CD4-positive, alpha-beta T cell treated with Interferon alpha-2 for 1 hour (primary cell): Measurements from ENCODE around the gene RRN3.
"Not testable (repeated sequence)": the region's sequence is repeated elsewhere in the genome, so short reads cannot be mapped to it uniquely, and the experiment has no call there.

Source experiments
- DNase-seq, 2 donors: peaks; one replicate each; pipeline ENCODE4 v3.0.0-alpha.2; 2020 to 2022

RRN3 gene

DNA sequence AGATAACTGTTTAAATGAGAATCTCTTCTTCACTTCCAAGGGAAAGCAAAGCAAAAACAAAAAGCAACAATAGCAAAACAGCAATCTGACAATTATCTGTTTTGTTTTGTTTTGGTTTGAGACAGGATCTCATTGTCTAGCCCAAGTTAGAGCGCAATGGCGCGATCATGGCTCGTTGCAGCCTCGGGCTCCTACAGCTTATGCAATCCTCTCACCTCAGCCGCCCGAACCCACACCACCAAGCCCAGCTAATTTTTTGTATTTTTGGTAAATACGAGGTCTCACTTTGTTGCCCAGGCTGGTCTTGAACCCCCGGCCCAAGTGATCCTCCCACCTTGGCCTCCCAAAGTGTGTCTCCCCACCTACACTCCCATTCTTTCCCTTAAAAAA lies 2.5 kb upstream of the RRN3 start:
- not testable (repeated sequence) for DNase-seq

DNA sequence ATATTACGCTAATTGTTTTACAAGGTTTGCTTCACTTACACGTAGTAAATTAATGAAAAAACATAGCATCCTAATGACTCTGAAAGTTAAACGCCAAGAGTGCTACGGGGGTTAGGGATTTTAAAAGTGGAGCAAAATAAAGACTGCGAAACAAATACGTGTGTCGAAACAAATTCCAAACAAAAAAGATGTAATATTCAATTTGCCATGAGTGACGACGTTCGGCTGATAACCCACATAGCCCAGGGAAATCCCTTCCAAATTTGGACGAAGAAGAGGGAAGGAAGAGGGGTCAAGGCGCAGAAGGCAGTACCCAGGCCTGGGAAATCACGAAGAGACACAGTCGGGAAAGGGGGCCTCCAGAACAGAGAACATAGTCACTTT lies 509 bp downstream of the RRN3 start:
- DNase-seq: not testable (repeated sequence)

DNA sequence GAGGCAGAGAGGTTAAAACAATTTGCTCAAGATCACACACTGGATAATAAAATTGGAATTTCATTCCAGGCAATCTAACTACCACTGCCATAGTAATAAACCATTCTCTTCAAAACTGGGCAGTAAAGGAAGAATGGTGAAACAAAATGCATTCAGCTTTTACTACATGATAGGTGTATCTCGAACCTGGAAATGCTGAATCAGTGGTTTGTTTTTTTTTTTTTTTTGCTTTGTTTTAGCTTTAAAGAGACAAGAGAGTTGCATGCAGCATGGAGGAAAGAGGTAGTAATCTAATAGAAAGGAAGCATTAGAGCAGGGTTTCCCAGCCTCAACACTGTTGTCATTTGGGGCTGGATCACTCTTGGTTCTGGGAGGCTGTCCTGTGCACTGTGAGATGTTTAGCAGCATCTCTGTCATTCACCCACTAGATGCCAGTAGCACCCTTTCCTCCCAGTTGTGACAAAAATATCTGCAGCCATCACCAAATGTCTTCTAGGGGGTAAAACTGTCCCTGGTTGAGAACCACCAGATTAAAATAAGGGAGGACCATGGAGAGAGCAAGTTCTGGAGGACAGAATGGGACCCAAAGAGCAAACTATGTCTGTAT lies 3.3 kb downstream of the RRN3 start:
- DNase-seq: not testable (repeated sequence)

DNA sequence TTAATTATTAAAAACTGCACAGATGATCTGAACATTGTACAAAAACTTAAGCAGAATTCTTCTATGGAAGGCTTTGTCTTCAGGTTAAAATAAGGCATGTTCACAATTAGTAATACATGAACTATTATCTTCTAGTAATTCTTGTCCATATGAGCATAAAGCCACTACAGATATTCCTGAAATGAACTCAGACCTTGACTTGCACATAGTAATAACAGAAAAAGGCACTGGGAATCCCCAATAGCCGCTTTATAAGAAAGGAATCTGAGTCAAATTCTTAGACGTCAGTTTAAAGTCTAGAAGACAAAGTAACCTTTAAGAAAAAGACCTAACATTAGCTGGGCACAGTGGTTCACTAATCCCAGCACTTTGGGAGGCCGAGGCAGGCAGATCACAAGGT lies 11.3 kb downstream of the RRN3 start:
- DNase-seq: not testable (repeated sequence)

DNA sequence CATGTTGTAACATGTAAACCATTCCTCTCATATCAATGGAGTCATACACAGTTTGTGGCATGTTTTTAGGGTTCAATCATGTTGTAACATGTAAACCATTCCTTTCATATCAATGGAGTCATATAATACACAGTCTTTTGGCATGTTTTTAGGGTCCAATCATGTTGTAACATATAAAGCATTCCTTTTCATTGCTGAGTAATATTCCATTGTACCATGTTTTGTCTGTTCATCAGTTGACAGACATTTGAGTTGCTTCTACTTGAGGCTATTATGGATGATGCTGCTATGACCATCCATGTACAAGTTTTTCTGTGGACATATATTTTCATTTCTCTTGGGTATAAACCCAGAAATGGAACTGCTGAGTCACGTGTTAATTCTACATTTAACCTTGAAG lies 13.2 kb downstream of the RRN3 start:
- DNase-seq: not testable (repeated sequence)

DNA sequence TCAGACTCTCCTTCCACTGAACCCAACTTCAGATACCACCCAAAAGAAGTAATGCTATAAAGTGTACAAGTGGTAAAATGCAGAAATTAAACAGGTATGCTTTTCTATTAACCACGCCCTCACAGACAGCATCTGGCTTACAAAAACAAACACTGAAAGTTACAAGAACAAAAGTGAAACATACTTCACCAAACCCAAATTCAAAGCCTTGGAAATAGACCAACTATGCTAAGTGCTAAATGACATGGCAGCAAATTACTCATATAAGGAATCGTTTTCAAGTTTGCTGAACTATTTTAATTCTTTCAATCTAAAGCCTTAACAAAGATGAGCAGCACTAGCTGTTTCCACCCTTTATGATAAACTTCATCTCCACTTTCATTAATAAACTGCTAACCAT lies 17.9 kb downstream of the RRN3 start:
- not testable (repeated sequence) for DNase-seq

DNA sequence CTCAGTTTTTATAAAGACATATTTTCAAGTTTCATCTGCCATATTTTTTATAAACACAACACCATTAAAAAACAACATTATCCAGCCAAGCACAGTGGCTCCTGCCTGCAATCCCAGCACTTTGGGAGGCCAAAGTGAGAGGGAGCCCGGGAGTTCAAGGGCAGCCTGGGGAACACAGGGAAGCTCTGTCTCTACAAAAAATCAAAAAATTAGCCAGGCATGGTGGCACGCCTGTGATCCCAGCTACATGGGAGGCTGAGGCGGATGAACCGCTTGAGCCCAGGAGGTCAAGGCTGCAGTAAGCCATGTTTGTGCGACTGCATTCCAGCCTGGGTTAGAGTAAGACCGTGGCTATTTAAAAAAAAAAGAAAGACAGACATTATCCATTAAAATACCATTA lies 21.0 kb downstream of the RRN3 start:
- DNase-seq: no peak

DNA sequence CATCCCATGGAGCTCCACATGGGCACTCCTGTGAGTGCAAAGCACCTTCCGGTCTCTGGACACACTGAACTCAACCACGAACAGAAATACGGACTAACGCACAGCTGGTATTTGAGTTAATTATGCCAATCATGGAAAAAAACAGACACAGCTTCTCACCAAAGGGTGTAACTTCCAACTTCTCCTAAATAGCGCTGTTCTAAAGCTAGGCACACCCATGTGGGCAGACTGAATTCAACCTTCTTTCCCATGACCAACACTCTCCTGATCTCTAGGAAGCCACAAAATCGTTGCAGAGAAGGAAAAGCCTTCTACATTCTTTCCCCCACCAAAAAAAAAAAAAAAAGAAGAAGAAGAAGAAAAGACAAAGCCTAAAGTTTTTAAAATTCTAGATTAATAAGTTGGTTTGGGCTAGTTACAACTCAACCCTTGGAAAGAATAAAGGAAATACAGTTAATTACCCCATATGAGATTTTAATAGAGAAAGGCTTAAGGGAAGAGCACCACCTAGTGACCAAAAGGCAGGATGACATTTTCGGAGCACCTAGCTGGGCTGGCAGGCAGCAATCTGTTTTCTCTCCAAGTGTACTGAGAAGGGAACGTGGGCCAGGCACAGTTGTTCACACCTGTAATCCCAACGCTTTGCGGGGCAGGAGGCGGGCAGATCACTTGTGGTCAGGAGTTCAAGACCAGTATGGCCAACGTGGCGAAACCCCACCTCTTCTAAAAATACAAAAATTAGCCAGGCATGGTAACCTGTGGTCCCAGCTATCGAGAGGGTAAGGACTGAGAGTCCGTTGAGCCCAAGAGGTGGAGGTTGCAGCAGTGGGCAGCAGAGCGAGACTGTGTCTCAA lies 21.9 kb downstream of the RRN3 start:
- not testable (repeated sequence) for DNase-seq

DNA sequence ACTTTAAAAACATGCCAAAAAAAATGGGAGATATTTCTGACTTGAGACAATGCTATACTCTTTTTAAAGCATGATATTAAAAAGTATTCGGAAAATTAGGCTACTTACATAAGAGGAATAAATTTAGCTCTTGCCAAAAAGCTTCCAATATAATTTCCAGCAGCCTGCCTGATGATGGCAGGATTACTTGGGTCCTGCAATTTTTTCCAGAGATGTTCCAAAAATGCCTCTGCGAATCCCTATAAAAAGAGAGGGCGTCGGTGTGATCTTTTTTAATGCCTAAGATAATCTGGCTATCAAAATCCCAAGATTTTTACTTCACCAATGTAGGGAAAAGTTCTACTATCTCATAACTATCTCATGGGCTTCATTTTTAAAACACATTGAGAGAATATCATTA lies 23.1 kb downstream of the RRN3 start:
- DNase-seq: not testable (repeated sequence)

DNA sequence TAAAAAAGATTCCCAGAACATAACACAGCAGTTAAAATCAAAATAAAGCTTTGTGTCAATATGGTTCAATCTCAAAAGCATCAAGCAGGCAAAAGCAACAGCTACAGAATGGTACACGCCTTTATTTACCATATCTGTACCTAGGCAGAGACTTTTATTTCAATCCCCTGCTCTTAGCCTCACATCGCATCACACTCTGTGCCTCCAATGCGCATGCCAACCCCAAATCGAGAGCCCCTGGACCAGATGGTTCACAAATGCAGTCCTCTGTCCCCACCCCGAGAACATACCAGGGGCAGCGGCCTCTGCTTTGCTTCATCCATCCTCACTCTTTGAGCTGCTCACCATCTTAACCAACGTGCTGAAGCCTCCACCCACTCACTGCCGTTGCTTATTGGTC lies 27.4 kb downstream of the RRN3 start:
- not testable (repeated sequence) for DNase-seq

DNA sequence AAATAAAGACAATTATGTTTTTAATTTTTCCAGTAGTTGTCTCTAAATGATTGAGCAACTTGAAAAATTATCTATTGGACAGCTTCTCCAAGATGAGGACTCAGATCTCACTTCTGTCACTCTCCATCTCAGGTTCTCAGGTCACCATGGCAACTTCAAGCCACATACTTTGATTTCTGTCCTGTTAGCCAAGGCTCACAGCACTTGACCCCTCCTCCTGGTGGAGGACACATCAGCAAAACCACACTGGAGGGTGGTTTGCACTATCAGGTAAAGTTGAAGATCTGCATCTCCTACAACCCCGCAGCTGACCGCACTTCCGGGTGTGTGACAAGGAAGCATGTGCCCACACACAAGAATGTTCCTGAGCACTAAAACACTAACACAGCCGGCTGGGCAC lies 28.1 kb downstream of the RRN3 start:
- DNase-seq: not testable (repeated sequence)

DNA sequence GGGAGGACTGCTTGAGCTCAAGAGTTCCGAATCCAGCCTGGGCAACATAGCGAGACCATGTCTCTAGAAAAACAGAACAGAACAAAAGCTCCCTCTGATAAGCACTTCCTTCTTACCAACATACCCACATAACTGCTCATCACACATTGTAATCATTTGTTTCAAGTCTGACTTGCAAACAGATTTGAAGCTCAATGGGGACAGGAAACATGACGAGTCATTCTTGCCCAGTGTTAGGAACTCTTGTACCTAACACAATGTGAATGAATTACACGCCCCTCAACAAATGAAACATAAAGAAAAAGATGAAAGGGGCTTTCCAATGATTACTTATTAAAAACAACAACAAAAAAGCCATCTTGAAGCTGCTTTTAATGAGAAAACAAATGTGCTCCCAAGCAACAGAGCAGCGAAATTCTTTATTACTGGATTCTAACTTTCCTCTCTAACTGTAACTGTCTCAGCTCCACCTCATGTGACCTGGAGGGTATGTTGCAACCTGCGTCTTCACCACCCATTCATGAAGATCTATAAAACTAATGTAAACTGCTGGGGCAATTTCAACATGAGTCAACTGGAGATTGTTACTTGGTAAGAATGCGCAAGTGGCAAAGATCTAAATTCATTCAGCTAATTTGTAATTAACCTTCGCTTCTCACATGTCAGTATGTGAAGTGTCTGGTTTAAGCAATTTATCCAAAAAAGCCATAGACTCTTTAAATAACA lies 31.8 kb downstream of the RRN3 start:
- DNase-seq: not testable (repeated sequence)

DNA sequence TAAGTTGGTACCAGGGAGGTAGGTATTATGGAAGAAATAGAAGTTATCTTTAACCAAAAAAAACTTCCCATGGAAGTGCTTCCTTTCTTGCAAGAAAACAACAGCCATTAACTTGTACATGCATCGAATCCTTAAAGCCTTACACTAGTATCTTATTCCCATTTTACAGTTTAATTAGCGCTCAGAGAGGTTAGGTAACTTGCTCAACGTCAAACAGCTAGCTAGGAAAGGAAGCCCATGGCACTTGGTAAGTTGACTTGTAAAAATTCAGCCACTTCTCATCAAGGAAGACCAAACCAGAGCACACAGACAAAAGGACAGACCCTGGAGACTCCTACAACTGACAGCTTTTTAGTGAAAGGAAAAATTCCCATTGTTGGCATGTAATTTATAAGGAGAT lies 34.7 kb downstream of the RRN3 start:
- DNase-seq: no peak

DNA sequence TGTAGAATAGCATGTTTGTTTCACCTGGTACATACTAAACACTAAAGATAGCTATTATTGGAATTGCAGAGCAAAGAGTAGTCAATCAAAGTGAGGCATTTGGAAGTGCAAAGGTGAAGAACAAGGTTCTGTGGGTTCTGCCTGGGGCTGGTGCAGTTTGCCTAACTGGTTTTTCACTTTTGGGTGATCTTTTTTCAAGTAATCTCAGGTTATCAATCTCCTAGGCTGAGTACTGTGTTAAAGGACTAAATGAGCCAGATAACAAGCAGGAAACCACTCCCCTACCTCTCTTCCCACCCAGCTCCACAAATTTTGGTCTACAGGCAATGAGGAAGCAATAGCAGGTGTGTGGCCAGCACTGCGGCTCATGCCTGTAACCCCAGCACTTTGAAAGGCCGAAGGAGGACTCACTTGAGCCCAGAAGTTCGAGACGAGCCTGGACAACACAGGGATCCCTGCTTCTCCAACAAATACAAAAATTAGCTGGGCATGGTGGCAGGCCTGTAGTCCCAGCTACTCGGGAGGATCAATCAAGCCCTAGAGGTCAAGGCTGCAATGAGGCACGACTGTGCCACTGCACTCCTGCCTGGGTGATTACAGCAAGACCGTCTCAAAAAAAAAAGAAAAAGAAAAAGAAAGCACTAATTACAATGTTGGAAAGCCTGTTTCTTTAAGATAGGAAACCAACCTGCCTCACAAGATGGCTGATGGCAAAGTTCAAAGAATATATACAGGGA lies 36.2 kb downstream of the RRN3 start:
- DNase-seq: no peak

DNA sequence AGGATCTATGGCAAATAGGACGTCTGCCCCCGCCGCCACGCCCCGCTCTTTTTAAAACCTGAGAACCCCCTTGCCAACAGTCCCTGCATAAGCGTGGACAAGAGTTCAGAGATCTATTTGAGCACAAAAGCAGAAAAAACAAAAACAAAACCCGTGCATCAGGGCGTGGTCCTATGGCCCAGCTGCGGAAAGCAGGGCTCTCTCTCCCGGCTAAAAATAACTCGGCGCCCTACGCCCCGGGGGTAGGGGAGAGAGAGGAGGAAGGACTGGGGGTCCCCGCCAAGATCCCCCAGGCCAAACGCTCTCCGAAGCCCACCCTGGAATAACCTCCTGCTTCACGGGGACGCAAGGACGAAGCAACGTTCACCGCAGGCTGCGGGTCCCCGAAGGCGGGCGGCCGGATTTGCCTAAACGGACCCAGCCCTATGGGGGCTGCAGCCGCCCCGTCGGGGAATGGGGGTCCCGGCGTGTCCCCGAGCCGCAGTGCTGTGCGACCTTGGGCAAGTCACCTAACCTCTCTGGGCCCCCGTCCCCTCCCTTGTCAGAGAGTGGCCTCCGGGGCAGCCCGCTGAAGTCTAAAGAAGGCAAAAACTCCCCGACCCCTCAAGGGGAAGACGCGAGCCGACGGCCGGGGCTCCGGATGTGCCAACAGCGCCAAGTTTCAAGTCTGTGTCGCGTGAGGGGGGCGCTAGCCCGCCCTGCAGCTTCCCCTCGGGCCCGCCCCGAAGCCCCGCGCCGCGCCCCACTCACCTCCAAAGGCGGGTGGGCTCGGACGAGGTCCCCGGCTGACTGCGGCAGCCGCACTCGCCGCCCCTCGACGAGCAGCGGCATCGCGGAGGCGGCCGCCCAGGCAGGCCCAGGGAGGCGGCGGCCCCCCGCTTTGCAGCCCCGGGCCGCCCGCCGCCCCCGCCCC lies 38.7 kb downstream of the RRN3 start:
- DNase-seq: peak in 1 of 2 donors; percentile 73

DNA sequence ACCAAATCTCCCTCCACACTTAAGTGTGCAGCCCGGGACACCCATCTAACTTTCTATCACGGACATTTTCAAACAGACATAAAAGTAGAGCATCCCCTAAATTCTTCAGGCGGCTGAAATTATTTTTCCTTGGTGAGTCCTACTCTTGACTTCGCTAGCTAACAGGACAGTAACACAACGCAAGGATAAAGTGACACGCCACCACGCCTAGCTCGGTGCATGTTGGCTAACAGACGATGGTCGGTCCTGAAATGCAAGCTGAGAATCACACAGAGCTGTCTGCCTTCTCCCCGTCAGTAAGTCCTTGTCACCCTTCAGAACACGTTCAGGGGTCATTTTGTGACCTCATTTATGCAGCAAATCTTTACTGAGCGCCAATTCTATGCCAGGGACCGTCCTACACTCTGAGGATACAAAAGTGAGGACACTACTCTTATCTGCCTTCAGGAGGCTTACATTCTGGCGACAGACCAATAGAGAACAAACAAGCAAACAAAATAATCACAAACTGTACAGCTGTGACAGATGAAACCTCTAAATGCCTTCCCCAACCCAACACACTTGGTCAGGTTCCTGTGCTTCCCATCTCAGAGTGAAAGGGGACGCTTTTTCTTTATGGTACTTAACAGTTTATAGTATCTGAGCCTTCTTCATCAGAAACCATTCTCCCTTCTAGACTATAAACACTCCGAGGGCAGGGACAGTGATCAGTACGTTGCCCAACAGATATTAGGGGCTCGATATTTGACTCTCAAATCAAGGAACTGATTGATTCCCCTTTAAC lies 39.5 kb downstream of the RRN3 start:
- no peak for DNase-seq

DNA sequence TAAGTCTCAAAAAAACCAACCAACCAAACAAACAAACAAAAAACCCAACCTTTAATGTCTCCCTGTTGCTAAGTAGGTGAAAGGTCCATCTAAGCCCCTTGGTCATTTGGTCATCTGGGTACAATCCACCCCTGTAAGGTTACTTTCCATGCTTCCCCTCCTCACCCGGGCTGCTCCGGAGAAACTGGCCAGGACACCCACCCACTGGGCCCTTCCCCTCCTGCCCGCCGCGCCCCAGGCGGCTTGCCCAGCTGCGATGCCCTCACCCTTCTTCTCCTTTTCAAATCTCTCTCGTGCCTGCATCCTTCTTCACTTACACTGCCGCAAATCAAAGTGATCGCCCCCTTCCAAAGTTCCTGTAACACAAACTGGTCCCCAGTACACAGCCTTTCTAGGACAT lies 40.2 kb downstream of the RRN3 start:
- DNase-seq: no peak

DNA sequence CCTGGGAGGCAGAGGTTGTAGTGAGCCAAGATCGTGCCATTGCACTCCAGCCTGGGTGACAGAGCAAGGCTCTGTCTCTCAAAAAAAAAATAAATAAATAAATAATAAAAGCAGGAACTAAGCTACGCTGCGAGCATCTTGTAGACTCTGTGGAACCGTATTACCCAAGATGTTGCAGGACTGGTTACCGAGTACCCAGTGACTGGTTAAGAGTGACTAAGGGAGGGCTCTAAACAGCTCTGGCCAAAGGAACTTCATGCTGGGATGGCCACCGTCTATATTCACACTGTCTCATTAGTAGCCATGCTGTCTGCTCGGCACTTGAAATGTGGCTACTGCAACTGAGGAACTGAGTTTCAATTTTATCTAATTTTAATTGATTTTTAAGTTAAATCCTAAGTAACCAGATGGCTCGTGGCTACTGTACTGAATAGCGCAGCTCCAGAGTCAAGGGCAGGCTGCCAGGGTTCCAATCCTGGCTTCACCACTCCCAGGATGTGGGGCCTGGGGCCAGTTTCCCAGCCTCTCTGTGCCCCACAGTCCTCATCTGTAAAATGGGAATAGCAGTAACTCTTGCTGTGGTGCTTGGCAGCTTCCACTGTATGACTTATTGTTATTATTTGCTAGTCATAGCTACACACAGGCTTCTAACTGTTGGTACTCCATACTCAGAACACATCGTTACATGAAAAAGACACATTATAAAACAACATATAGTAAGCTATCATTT lies 41.2 kb downstream of the RRN3 start:
- peak in 1 of 2 donors; percentile 22 for DNase-seq

DNA sequence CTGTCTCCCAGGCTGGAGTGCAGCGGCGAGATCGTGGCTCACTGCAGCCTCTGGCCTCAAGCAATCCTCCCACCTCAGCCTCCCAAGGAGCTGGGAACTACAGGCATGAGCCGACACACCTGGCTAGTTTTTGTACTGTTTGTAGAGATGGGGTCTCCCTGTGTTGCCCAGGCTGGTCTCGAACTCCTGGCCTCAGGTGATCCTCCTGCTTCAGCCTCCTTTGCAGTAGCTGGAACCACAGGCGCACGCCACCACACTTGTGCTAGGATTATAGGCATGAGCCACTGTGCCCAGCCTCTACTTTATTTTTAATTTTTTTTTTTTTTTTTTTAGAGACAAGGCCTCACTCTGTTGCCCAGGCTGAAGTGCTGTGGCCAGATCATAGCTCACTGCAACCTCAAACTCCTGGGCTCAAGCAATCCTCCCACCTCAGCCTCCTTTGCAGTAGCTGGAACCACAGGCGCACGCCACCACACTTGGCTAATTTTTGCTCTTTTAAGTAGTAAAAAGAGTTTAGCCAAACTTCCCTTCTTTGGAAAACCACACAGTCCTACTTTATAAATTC lies 42.6 kb downstream of the RRN3 start:
- DNase-seq: no peak

DNA sequence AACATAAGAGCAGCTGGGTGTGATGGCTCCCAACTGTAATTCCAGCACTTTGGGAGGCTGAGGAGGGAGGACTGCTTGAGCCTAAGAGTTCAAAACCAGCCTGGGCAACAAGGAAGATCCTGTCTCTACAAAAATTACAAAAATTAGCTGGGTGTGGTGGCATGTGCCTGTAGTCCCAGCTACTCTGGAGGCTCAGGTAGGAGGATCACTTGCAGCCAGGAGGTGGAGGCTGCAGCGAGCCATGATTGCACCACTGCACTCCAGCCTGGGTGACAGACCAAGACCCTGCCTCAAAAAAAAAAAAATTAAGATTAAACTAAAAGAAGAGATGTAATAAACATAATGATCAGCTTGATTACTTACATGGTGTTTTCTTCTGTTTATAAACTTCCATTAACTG lies 43.6 kb downstream of the RRN3 start:
- DNase-seq: not testable (repeated sequence)
